ENCODE data around the gene NKX2-8.
"Not testable (repeated sequence)": the region's sequence is repeated elsewhere in the genome, so short reads cannot be mapped to it uniquely, and the experiment has no call there.

Gene NKX2-8

GRCh38 chr14:36579573-36580140 is 2.8 kb downstream of the NKX2-8 start:
- DNase-seq, result no peak

- DNase-seq, result no peak
Observed at GRCh38 chr14:36579001-36579555, 3.3 kb downstream of the NKX2-8 start.

- no peak for DNase-seq
Observed at GRCh38 chr14:36570065-36570464, 12.3 kb downstream of the NKX2-8 start.

GRCh38 chr14:36556811-36557433 is 25.5 kb downstream of the NKX2-8 start:
- no peak for DNase-seq

- no peak for DNase-seq
Observed at GRCh38 chr14:36555998-36556743, 26.2 kb downstream of the NKX2-8 start.

- DNase-seq, result peak; percentile 31
Observed at GRCh38 chr14:36553656-36554260, 28.7 kb downstream of the NKX2-8 start.

- DNase-seq, result no peak
Observed at GRCh38 chr14:36550899-36551298, 31.5 kb downstream of the NKX2-8 start.

GRCh38 chr14:36544280-36544679 is 38.1 kb downstream of the NKX2-8 start:
- DNase-seq, result not testable (repeated sequence)

- DNase-seq, result no peak
Observed at GRCh38 chr14:36538051-36538450, 44.4 kb downstream of the NKX2-8 start.
